Left ventricle myocardium inferior (tissue), 1 donor: Measurements from ENCODE around the gene SULF2. TPM values are rescaled to one million over a fixed set of nuclear protein-coding genes. Genes with fewer than 3 reads are reported as not detected.

Experiments used
- DNase-seq: peaks from one replicate; pipeline ENCODE4 v3.0.0-alpha.2; 2020
- H3K27ac ChIP-seq: fragments of 200-600 bp; replicated peaks from 2 replicates; pipeline ENCODE4 v1.8.0; 2021
- H3K27me3 ChIP-seq: fragments of 200-600 bp; 2 replicates; pipeline ENCODE4 v1.8.0; 2021; ENCODE audit warnings: low read depth
- H3K36me3 ChIP-seq: fragments of 200-600 bp; 2 replicates; pipeline ENCODE4 v1.8.0; 2021
- H3K4me1 ChIP-seq: fragments of 200-600 bp; 2 replicates; pipeline ENCODE4 v1.8.0; 2021
- H3K4me3 ChIP-seq: fragments of 200-600 bp; 2 replicates; pipeline ENCODE4 v1.8.0; 2021; ENCODE audit warnings: mild to moderate bottlenecking, moderate library complexity
- H3K9me3 ChIP-seq: fragments of 200-600 bp; replicated peaks from 2 replicates; pipeline ENCODE4 v1.8.0; 2021
- intact Hi-C: fragments of 100-400 bp; cut with micrococcal nuclease; formaldehyde crosslinking; loops from one replicate; pipeline ENCODE4 v1.11.0; 2022
- total RNA-seq: library from RNA; stranded (reverse); fragmentation: NEBNext Ultra II Directional; extraction: Animal tissue kit (Norgen Biotek cat#: 25700); gene quantifications from one replicate; pipeline ENCODE4 v1.2.1, GENCODE V29; 2021
- TF ChIP-seq, protein P1 (sequence below): fragments of 200-600 bp; IDR thresholded peaks from 2 replicates; pipeline ENCODE4 v1.8.0; 2021; ENCODE audit warnings: antibody characterized with exemption, mild to moderate bottlenecking, borderline replicate concordance
- donor health status: DM: no; HTN: yes; CAD: no; lungs with severe emphysema.

Gene SULF2
- total RNA-seq, 1 donor from 2014 or later = 40.7 TPM

DNA sequence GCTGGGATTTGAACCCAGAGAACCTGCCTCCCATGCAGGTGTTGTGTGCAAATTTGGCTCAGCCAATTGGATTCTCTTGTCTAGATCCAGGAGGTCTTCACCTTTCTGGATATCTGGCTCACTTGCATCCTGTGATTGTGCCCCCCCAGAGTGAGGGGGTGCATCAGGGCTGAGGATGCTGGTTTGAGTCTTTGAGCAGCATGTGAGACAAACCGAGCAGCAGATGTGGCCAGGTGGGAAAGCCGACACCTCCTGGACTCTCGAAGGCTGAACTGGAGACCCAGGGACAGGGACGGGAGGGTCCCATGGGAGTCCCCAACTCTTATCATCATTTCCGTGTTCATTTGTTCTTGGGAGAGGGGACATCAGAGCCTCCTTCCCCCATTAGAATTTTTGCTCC lies 30.6 kb upstream of the SULF2 start:
- TF ChIP-seq, protein P1, sequence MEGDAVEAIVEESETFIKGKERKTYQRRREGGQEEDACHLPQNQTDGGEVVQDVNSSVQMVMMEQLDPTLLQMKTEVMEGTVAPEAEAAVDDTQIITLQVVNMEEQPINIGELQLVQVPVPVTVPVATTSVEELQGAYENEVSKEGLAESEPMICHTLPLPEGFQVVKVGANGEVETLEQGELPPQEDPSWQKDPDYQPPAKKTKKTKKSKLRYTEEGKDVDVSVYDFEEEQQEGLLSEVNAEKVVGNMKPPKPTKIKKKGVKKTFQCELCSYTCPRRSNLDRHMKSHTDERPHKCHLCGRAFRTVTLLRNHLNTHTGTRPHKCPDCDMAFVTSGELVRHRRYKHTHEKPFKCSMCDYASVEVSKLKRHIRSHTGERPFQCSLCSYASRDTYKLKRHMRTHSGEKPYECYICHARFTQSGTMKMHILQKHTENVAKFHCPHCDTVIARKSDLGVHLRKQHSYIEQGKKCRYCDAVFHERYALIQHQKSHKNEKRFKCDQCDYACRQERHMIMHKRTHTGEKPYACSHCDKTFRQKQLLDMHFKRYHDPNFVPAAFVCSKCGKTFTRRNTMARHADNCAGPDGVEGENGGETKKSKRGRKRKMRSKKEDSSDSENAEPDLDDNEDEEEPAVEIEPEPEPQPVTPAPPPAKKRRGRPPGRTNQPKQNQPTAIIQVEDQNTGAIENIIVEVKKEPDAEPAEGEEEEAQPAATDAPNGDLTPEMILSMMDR = no peak
- intact Hi-C loops = no loop called here
- H3K36me3 ChIP-seq = no peaks in the 10 kb centered on the region
- no peak overlapping the region for H3K4me3 ChIP-seq
- DNase-seq = no peak
- H3K9me3 ChIP-seq = peaks cover 25% of the 10 kb centered on the region
- no peaks in the 10 kb centered on the region for H3K4me1 ChIP-seq
- H3K27me3 ChIP-seq = peaks cover 98% of the 10 kb centered on the region
- H3K27ac ChIP-seq = no peak overlapping the region

DNA sequence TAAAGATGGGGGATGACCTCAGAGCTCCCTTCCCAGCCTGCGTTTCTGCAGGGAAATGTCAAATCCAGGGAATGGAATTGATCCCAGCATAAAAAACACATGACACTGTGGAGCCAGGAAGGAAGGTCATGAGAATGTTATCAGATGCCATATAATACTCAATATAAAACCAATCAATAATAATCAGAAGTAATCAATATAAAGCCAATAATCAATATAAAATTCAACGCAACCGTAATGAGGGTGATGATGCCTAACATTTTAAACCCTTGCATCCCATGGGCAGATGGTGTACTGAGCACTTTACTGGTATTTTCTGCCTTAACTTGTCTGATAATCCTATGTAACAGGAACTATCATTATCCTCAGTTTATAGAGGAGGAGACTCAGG lies 30.1 kb upstream of the SULF2 start:
- Histone ChIP-seq H3K27me3 (peaks cover 98% of the 10 kb centered on the region), H3K9me3 (peaks cover 25% of the 10 kb centered on the region), H3K27ac (no peak overlapping the region), H3K36me3 (no peaks in the 10 kb centered on the region), H3K4me1 (no peaks in the 10 kb centered on the region), H3K4me3 (no peak overlapping the region)
- no peak for DNase-seq
- TF ChIP-seq, protein P1 = no peak
- intact Hi-C loops = no loop called here

DNA sequence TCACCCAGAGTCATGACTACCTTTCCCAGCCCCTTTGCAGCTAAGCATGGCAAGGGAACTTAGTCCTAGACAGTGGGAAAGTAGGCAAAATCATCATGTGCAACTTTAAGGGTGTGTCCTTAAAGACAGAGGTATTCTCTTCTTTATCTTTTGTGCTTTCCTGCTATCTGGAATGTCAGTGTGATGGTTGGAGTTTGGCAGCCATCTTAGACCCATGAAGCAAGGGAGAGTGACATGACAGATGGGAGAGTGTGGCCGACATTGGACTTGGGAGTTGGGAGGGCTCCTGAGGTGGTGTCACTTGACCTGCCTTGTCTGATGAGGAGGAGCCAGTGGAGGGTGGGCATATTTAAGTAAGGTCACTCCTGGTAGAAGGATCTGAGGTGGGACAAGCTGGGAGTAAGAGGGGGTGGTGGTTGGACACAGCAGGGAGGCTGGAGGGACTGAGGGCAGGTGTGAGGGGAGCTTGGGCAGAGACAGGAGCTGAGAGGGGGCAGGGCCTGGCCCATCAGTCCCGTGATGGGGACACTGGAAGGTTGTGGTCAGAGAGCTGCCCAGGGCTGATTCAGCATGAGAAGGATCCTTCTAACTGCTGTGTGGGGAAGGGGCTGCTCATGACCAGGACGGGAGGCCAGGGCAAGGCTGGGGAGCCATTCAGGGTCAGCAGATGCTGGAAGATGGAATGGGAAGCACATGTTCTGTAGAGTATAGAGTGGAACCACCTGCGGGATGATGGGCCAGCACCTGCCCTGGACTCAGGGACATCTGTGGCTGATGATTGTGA lies 29.5 kb upstream of the SULF2 start:
- intact Hi-C loops = no loop called here
- H3K36me3 ChIP-seq = no peaks in the 10 kb centered on the region
- H3K4me1 ChIP-seq = no peaks in the 10 kb centered on the region
- H3K4me3 ChIP-seq = no peak overlapping the region
- H3K9me3 ChIP-seq = peaks cover 25% of the 10 kb centered on the region
- no peak for DNase-seq
- TF ChIP-seq, protein P1 = no peak
- peaks cover 98% of the 10 kb centered on the region for H3K27me3 ChIP-seq
- H3K27ac ChIP-seq = no peak overlapping the region

DNA sequence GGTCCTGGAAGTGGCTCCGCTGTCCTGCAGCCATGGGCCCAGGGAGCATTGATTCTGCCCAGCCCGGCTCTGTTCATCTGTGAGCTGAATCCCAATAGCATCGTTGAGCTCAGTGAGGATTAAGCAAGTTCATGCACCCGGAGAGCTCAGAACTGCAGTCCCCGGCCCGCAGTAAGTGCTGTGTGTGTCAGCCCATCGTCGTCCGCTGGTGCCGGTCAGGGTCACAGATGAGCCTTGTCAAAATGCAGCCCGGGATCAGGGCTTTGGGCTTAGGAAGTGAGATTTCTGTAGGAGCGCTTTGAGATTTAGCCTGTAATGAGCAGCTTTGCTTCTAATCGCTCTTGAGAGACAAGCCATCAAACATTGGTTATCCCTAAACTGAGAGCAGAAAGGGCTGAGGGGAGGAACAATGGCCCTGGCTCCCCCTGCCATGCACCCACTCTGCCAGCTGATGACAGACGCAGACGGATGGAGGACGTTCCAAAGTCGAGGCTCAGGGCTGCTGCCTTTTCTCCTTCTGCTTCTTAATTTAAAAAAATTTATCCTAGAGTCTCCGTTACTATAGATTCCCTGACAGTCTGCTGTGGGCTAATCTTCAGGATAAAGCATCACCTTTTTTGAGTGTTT lies 25.6 kb upstream of the SULF2 start:
- Histone ChIP-seq H3K36me3 (no peaks in the 10 kb centered on the region), H3K4me3 (no peak overlapping the region), H3K9me3 (peaks cover 25% of the 10 kb centered on the region), H3K4me1 (no peaks in the 10 kb centered on the region), H3K27me3 (peaks cover 98% of the 10 kb centered on the region), H3K27ac (no peak overlapping the region)
- DNase-seq = no peak
- TF ChIP-seq, protein P1 = no peak
- intact Hi-C loops = no loop called here

DNA sequence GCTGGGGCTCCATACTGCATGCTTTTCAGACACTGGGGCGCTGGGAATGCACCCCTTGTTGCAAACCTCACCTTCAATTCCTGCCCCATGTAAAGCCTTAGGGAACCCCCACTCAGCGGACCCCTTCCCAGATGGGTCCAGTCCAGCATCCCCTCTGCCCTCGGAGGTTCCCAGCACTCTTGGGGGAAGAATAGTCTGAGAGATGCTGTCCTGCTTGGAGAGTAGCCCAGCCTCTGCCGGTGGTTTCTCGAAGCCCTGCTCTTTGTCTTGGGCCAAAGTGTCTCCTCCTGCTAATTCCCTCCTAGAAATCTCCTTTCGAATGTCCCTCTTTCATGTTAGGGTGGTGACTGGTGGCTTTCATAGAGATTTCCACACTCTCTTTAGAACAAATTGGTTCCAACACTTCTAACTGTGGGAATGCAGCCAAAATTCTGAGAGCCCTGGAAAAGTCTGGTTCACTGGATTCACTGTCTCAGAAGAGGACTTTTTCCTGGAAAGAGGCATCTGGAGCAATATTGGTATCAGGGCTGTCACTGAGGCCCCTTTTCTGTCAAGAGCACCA lies 24.9 kb upstream of the SULF2 start:
- no peaks in the 10 kb centered on the region for H3K4me1 ChIP-seq
- H3K9me3 ChIP-seq = peaks cover 25% of the 10 kb centered on the region
- intact Hi-C loops = no loop called here
- DNase-seq = no peak
- no peaks in the 10 kb centered on the region for H3K36me3 ChIP-seq
- no peak overlapping the region for H3K4me3 ChIP-seq
- TF ChIP-seq, protein P1 = no peak
- H3K27ac ChIP-seq = no peak overlapping the region
- H3K27me3 ChIP-seq = peaks cover 96% of the 10 kb centered on the region
